H9 (cell line): ENCODE measurements around the gene PPL. TPM values are rescaled to one million over a fixed set of nuclear protein-coding genes. Genes with fewer than 3 reads are reported as not detected.

Source experiments
- DNase-seq: peaks from one replicate; pipeline ENCODE4 v3.0.0-alpha.2; 2017
- H2AFZ ChIP-seq: one replicate; pipeline ENCODE4 v1.6.1; 2013; ENCODE audit warnings: mild to moderate bottlenecking, low read length, control low read depth, moderate library complexity
- H2AK5ac ChIP-seq: 2 replicates; pipeline ENCODE4 v1.6.1; 2013; ENCODE audit warnings: low read length, control low read depth, mixed read lengths; ENCODE audit not compliant: insufficient read length
- H2BK120ac ChIP-seq: one replicate; pipeline ENCODE4 v1.6.1; 2013; ENCODE audit warnings: low read depth, mild to moderate bottlenecking, low read length, control low read depth, inconsistent platforms; ENCODE audit not compliant: poor library complexity, severe bottlenecking
- H2BK12ac ChIP-seq: 2 replicates; pipeline ENCODE4 v1.6.1; 2013; ENCODE audit warnings: low read length, control low read depth, mixed read lengths, low read depth; ENCODE audit not compliant: insufficient read length
- H2BK15ac ChIP-seq: 2 replicates; pipeline ENCODE4 v1.6.1; 2013; ENCODE audit warnings: low read depth, low read length, control low read depth
- H2BK20ac ChIP-seq: one replicate; pipeline ENCODE4 v1.6.1; 2013; ENCODE audit warnings: low read depth, mild to moderate bottlenecking, low read length, control low read depth, inconsistent platforms; ENCODE audit not compliant: poor library complexity, severe bottlenecking
- H2BK5ac ChIP-seq: 2 replicates; pipeline ENCODE4 v1.6.1; 2013; ENCODE audit warnings: low read length, control low read depth, mixed read lengths; ENCODE audit not compliant: insufficient read length
- H3K14ac ChIP-seq: 2 replicates; pipeline ENCODE4 v1.6.1; 2013; ENCODE audit warnings: low read length, control low read depth; ENCODE audit not compliant: insufficient read depth
- H3K18ac ChIP-seq: 2 replicates; pipeline ENCODE4 v1.6.1; 2013; ENCODE audit warnings: low read depth, mild to moderate bottlenecking, mixed read lengths, low read length, control low read depth; ENCODE audit not compliant: insufficient read length
- H3K23ac ChIP-seq: 2 replicates; pipeline ENCODE4 v1.6.1; 2013; ENCODE audit warnings: low read length, control low read depth, mixed read lengths, low read depth; ENCODE audit not compliant: insufficient read length
- H3K23me2 ChIP-seq: 2 replicates; pipeline ENCODE4 v1.6.1; 2013; ENCODE audit warnings: low read depth, mild to moderate bottlenecking, mixed read lengths, low read length, control low read depth; ENCODE audit not compliant: insufficient read length, poor library complexity, severe bottlenecking
- H3K27ac ChIP-seq: 2 replicates; pipeline ENCODE4 v1.5.1; 2013; ENCODE audit warnings: low read length, control low read depth, mixed read lengths, low read depth; ENCODE audit not compliant: insufficient read length
- H3K27me3 ChIP-seq: 2 replicates; pipeline ENCODE4 v1.6.1; 2013; ENCODE audit warnings: low read length, control low read depth, inconsistent platforms; ENCODE audit not compliant: insufficient read depth
- H3K4ac ChIP-seq: 2 replicates; pipeline ENCODE4 v1.6.1; 2013; ENCODE audit warnings: low read depth, mild to moderate bottlenecking, control low read depth, inconsistent platforms, low read length, moderate library complexity
- H3K4me1 ChIP-seq: 2 replicates; pipeline ENCODE4 v1.6.1; 2013; ENCODE audit warnings: low read length, control low read depth, inconsistent platforms; ENCODE audit not compliant: insufficient read depth
- H3K4me2 ChIP-seq: 2 replicates; pipeline ENCODE4 v1.6.1; 2013; ENCODE audit warnings: low read length, control low read depth, mixed read lengths; ENCODE audit not compliant: insufficient read length, insufficient read depth
- H3K56ac ChIP-seq: 2 replicates; pipeline ENCODE4 v1.6.1; 2013; ENCODE audit warnings: low read depth, mild to moderate bottlenecking, mixed read lengths, low read length, control low read depth; ENCODE audit not compliant: insufficient read length
- H3K79me1 ChIP-seq: 2 replicates; pipeline ENCODE4 v1.6.1; 2013; ENCODE audit warnings: low read depth, mild to moderate bottlenecking, moderate library complexity, low read length, control low read depth, inconsistent platforms; ENCODE audit not compliant: insufficient read depth, poor library complexity, severe bottlenecking
- H3K79me2 ChIP-seq: 2 replicates; pipeline ENCODE4 v1.6.1; 2013; ENCODE audit warnings: low read length, control low read depth, inconsistent platforms; ENCODE audit not compliant: insufficient read depth
- H3K9ac ChIP-seq: 2 replicates; pipeline ENCODE4 v1.6.1; 2013; ENCODE audit warnings: low read length, control low read depth, mixed read lengths; ENCODE audit not compliant: insufficient read length; ENCODE audit errors: extremely low read depth
- H3K9me3 ChIP-seq: one replicate; pipeline ENCODE4 v1.6.1; 2013; ENCODE audit warnings: low read depth, low read length, inconsistent platforms; ENCODE audit not compliant: control insufficient read depth
- H3T11ph ChIP-seq: one replicate; pipeline ENCODE4 v1.6.1; 2013; ENCODE audit warnings: mild to moderate bottlenecking, low read length, control low read depth, inconsistent platforms
- H4K20me1 ChIP-seq: one replicate; pipeline ENCODE4 v1.6.1; 2013; ENCODE audit not compliant: control insufficient read depth, insufficient read length, insufficient read depth
- H4K5ac ChIP-seq: 2 replicates; pipeline ENCODE4 v1.6.1; 2013; ENCODE audit warnings: low read depth, mild to moderate bottlenecking, mixed read lengths, low read length, control low read depth; ENCODE audit not compliant: insufficient read length
- H4K8ac ChIP-seq: replicated peaks from 2 replicates; pipeline ENCODE4 v1.6.1; 2013; ENCODE audit warnings: low read length, control low read depth, mixed read lengths, low read depth; ENCODE audit not compliant: insufficient read length
- H4K91ac ChIP-seq: 2 replicates; pipeline ENCODE4 v1.6.1; 2013; ENCODE audit warnings: low read depth, mild to moderate bottlenecking, moderate library complexity, mixed read lengths, low read length, control low read depth; ENCODE audit not compliant: insufficient read length
- H3K27ac Mint-ChIP-seq, 3 experiments: 2 replicates in 2 of 3; 3 replicates in 1 of 3; pipeline ENCODE4 v1.8.0; 2020 to 2021; ENCODE audit warnings: mixed read lengths in 3 of 3, mild to moderate bottlenecking in 1 of 3, moderate library complexity in 1 of 3
- H3K27me3 Mint-ChIP-seq: 2 replicates; pipeline ENCODE4 v1.8.0; 2021; ENCODE audit warnings: low read depth, mild to moderate bottlenecking, moderate library complexity, mixed read lengths
- H3K36me3 Mint-ChIP-seq, 3 experiments: 2 replicates in 2 of 3; 3 replicates in 1 of 3; pipeline ENCODE4 v1.8.0; 2020 to 2021; ENCODE audit warnings: low read depth in 3 of 3, mixed read lengths in 3 of 3; ENCODE audit not compliant: insufficient read depth in 1 of 3
- H3K4me1 Mint-ChIP-seq, 2 experiments: 2 replicates each; pipeline ENCODE4 v1.8.0; 2020; ENCODE audit warnings: mixed read lengths in 2 of 2
- H3K4me3 Mint-ChIP-seq, 2 experiments: 2 replicates in 1 of 2; 3 replicates in 1 of 2; pipeline ENCODE4 v1.8.0; 2020 to 2021; ENCODE audit warnings: mild to moderate bottlenecking in 2 of 2, mixed read lengths in 2 of 2, moderate library complexity in 1 of 2
- H3K9me3 Mint-ChIP-seq, 2 experiments: 2 replicates in 1 of 2; 3 replicates in 1 of 2; pipeline ENCODE4 v1.8.0; 2020; ENCODE audit warnings: mild to moderate bottlenecking in 2 of 2, mixed read lengths in 2 of 2, moderate library complexity in 1 of 2
- CTCF ChIP-seq: fragments of 200-600 bp; sonication (generic); conservative IDR thresholded peaks from 3 replicates; pipeline ENCODE4 v1.8.0; 2021; ENCODE audit warnings: antibody characterized with exemption, mild to moderate bottlenecking
- WGBS: extraction: QIAGEN DNeasy Blood & Tissue Kit; methylation state at CpG from one replicate; pipeline ENCODE4 v1.1.7; 2013; ENCODE audit warnings: missing lambda C conversion rate, low lambda C conversion rate, mixed read lengths; ENCODE audit not compliant: insufficient read length; ENCODE audit errors: extremely low coverage; 5-methylcytosine and 5-hydroxymethylcytosine counted together
- total RNA-seq: library from RNA; stranded (reverse); gene quantifications from 2 replicates; pipeline ENCODE4 v1.2.1, GENCODE V29; 2021

The PPL gene
- total RNA-seq, 1 experiment from 2014 or later = 29.2 TPM

- H4K8ac ChIP-seq = no peak overlapping the region
- no peak overlapping the region for H4K5ac ChIP-seq
- no peaks in the 10 kb centered on the region for H3K9me3 ChIP-seq
- H4K91ac ChIP-seq = no peak overlapping the region
- Mint-ChIP-seq H3K36me3 (peaks cover 35 to 77% (median 72%) of the 10 kb centered on the region in 3 experiments), H3K9me3 (no peaks in the 10 kb centered on the region), H3K4me3 (no peak overlapping the region), H3K4me1 (no peaks in the 10 kb centered on the region), H3K27me3 (no peaks in the 10 kb centered on the region), H3K27ac (no peak overlapping the region)
- no peak overlapping the region for H2BK12ac ChIP-seq
- no peak overlapping the region for H3K14ac ChIP-seq
- no peak overlapping the region for H3K18ac ChIP-seq
- no peak overlapping the region for H3K23ac ChIP-seq
- no peak for DNase-seq
- no peaks in the 10 kb centered on the region; the same call in 1 of the 2 replicates for H3K27me3 ChIP-seq
- H3T11ph ChIP-seq = no peak overlapping the region
- H2BK20ac ChIP-seq = no peak overlapping the region
- no CpG with 5 or more reads among the region's 4 CpGs for WGBS
- H3K79me1 ChIP-seq = no peaks in the 10 kb centered on the region
- H4K20me1 ChIP-seq = peaks cover 2% of the 10 kb centered on the region
- H3K79me2 ChIP-seq = peaks cover 5% of the 10 kb centered on the region; the same call in 1 of the 2 replicates
- H3K56ac ChIP-seq = no peak overlapping the region
- H2BK120ac ChIP-seq = no peak overlapping the region
- H3K4me2 ChIP-seq = no peak overlapping the region
- no peak overlapping the region for H3K27ac ChIP-seq
- H2BK5ac ChIP-seq = no peak overlapping the region
- no peak overlapping the region for H3K9ac ChIP-seq
- no peak overlapping the region for H2AK5ac ChIP-seq
- H3K4ac ChIP-seq = no peak overlapping the region
- no peaks in the 10 kb centered on the region for H3K23me2 ChIP-seq
- H3K4me1 ChIP-seq = no peaks in the 10 kb centered on the region
- H2BK15ac ChIP-seq = no peak overlapping the region
- no peak overlapping the region for H2AFZ ChIP-seq
- no peak for TF ChIP-seq CTCF
These were observed 65.9 kb downstream of the PPL start for GRCh38 chr16:4871071-4871470.
